Esophagus muscularis mucosa (tissue), 3 donors: ENCODE results near the gene ZNF423.

Source experiments
- CTCF ChIP-seq, 3 experiments: fragments of 200-600 bp in 2 of 3; fragments of 450-650 bp in 1 of 3; sonication (generic) in 2 of 3; IDR thresholded peaks; one replicate each; pipeline ENCODE4 v1.5.1; 2017 to 2019; ENCODE audit warnings: antibody characterized with exemption in 3 of 3, mild to moderate bottlenecking in 2 of 3, moderate library complexity in 1 of 3
- POLR2A ChIP-seq: fragments of 450-650 bp; IDR thresholded peaks from one replicate; pipeline ENCODE4 v1.6.1; 2017; ENCODE audit warnings: antibody characterized with exemption, moderate library complexity, mild to moderate bottlenecking, low read depth
- POLR2AphosphoS5 ChIP-seq, 2 donors: sonication (generic); formaldehyde crosslinking; IDR thresholded peaks; one replicate each; pipeline ENCODE4 v1.6.1; 2017; ENCODE audit warnings: antibody characterized with exemption in 2 of 2

- no peak for TF ChIP-seq CTCF (IDR thresholded peaks at IDR 0.05)
- TF ChIP-seq POLR2A: no peak
- TF ChIP-seq POLR2AphosphoS5 (IDR thresholded peaks at IDR 0.05): no peak
Measured at GRCh38 chr16:49740256-49740655, 115.7 kb downstream of the ZNF423 start.
